PC-3 (cell line): ENCODE data around the gene EXO1.

Experiments used
- EZH2 ChIP-seq: fragments of 300-600 bp; sonication (generic); IDR thresholded peaks from one replicate; pipeline ENCODE4 v1.6.1; 2017; ENCODE audit warnings: antibody characterized with exemption, mild to moderate bottlenecking, low read length; ENCODE audit not compliant: unreplicated experiment
- TF ChIP-seq, protein P1 (sequence below): fragments of 300-600 bp; sonication (generic); conservative IDR thresholded peaks from 2 replicates; pipeline ENCODE4 v1.5.1; 2017; ENCODE audit warnings: antibody characterized with exemption, low read depth, mild to moderate bottlenecking, low read length

DNA sequence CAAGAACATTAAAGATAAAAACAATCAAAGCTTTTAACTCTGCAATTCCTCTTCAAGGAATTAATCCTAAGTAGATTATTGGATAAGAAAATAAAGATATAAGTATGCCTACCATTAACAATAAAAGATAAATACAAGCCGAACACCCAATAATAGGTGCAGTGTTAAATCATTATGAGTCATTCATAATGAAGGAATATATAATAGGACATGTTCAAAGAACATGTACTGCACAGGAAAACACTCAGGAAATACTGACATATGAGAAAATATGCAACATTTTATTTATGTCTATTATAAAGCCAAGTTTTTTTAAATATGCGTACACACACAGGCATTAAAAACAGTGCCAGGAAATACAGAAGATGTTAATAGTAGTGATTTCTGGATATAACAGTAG is 11.1 kb upstream of the EXO1 start:
- TF ChIP-seq, protein P1, sequence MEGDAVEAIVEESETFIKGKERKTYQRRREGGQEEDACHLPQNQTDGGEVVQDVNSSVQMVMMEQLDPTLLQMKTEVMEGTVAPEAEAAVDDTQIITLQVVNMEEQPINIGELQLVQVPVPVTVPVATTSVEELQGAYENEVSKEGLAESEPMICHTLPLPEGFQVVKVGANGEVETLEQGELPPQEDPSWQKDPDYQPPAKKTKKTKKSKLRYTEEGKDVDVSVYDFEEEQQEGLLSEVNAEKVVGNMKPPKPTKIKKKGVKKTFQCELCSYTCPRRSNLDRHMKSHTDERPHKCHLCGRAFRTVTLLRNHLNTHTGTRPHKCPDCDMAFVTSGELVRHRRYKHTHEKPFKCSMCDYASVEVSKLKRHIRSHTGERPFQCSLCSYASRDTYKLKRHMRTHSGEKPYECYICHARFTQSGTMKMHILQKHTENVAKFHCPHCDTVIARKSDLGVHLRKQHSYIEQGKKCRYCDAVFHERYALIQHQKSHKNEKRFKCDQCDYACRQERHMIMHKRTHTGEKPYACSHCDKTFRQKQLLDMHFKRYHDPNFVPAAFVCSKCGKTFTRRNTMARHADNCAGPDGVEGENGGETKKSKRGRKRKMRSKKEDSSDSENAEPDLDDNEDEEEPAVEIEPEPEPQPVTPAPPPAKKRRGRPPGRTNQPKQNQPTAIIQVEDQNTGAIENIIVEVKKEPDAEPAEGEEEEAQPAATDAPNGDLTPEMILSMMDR = no peak
- TF ChIP-seq EZH2 = no peak
